ENCODE measurements around the gene HOXD4. TPM values are rescaled to one million over a fixed set of nuclear protein-coding genes. Genes with fewer than 3 reads are reported as not detected.

HOXD4 gene
- total and polyA plus RNA-seq, 2 experiments from 2014 or later: 1.4 to 2.5 TPM

DNA sequence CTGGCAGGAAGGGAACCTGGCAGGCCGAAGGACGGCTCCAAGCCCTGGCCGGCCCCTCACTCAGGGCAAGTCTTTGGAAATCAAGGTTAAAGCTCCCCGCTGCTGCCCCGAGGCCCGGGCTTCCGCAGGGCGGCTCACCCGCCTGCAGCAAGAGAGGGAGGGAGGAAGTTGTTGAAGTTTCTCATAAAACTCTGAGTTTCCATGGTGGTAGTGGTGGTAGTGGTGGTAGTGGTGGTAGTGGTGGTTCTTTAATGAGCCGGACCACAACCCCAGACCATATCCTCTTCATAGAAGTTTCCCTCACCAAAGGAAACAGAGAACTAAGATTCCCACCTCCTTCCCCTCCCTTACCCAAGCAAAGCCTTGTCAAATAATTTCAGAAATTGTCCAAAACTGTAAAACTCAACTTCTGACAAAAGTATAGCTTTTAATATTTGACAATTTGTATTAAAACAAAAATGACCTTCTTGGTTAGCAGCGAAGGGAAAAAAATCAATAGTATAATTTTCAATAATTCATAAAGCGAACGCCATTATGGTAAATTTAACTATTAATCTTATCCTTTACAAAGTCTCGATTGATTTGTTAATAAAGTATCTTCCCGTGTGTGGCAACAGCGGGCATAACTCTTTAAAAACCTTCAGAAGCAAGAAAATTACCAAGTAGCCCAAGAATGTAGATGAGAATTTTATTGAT, 36.3 kb upstream of the HOXD4 start:
- H3K27ac ChIP-seq: peak overlapping the region; percentile 88
- no peaks in the 10 kb centered on the region; the same call in 1 of the 2 replicates for H3K4me1 ChIP-seq (ENCODE audit: insufficient read depth)
- TF ChIP-seq EZH2phosphoT487 (IDR thresholded peaks at IDR 0.05; ENCODE audit: insufficient read depth, low read depth) (no peak), EZH2 (IDR thresholded peaks at IDR 0.05; ENCODE audit: insufficient read depth, poor library complexity, severe bottlenecking) (no peak)
- 50 to 57% methylated on average over 16 of the region's 16 CpGs for WGBS, 2 experiments (ENCODE audit: low coverage in 1 of 2, low lambda C conversion rate in 2 of 2, missing lambda C conversion rate in 2 of 2)
- H3K27me3 ChIP-seq (replicated peaks; ENCODE audit: insufficient read depth): no peaks in the 10 kb centered on the region
- H3K9ac ChIP-seq: peak overlapping the region; percentile 89
- peaks cover 13% of the 10 kb centered on the region for H3K36me3 ChIP-seq (ENCODE audit: low read depth)
- in situ Hi-C loops (cut with MboI): loop anchor here (25.0 kb wide), 1 partner anchor 1622 kb away; no protein-coding TSS in a partner anchor
- no peak overlapping the region for H2AFZ ChIP-seq
- peak; percentile 40 for DNase-seq
- H3K79me2 ChIP-seq (ENCODE audit: insufficient read depth): peaks cover 100% of the 10 kb centered on the region
- no peaks in the 10 kb centered on the region for H3K9me2 ChIP-seq (ENCODE audit: insufficient read depth)
- H3K9me3 ChIP-seq (ENCODE audit: low read depth): no peaks in the 10 kb centered on the region
- H3K4me3 ChIP-seq: peak overlapping the region; percentile 70
- peak overlapping the region; percentile 95 for H3K4me2 ChIP-seq (ENCODE audit: unreplicated experiment)
- H3F3A ChIP-seq (ENCODE audit: insufficient read depth): peaks cover 16% of the 10 kb centered on the region
- no peaks in the 10 kb centered on the region for H4K20me1 ChIP-seq (ENCODE audit: insufficient read depth)

GRCh38 chr2:176115883-176116813, 35.2 kb upstream of the HOXD4 start, which contains the start of gene HOXD10:
HOXD10 (plus strand) TSS chr2:176116778; CDS start chr2:176116834, 56 bp downstream.
- Histone ChIP-seq H3K4me3 (peak within 1 kb of the TSS; percentile 70), H3K4me2 (ENCODE audit: unreplicated experiment) (peak within 1 kb of the TSS; percentile 95), H3K9me2 (ENCODE audit: insufficient read depth) (no peaks in the 10 kb centered on the region), H4K20me1 (ENCODE audit: insufficient read depth) (no peaks in the 10 kb centered on the region), H3K36me3 (ENCODE audit: low read depth) (peaks cover 10% of the 10 kb centered on the region; the same call in 1 of the 2 replicates), H3K9me3 (ENCODE audit: low read depth) (no peaks in the 10 kb centered on the region), H3K27me3 (replicated peaks; ENCODE audit: insufficient read depth) (no peaks in the 10 kb centered on the region), H3K9ac (peak within 1 kb of the TSS; percentile 89), H3K79me2 (ENCODE audit: insufficient read depth) (peaks cover 100% of the 10 kb centered on the region), H3K27ac (peak within 1 kb of the TSS; percentile 88), H3K4me1 (ENCODE audit: insufficient read depth) (no peaks in the 10 kb centered on the region; the same call in 1 of the 2 replicates), H3F3A (ENCODE audit: insufficient read depth) (peaks cover 16% of the 10 kb centered on the region), H2AFZ (no peak within 1 kb of the TSS)
- peak; percentile 92 for DNase-seq
- in situ Hi-C loops (cut with MboI): loop anchor here (25.0 kb wide), 1 partner anchor 1621 kb away; no protein-coding TSS in a partner anchor
- TF ChIP-seq EZH2phosphoT487 (IDR thresholded peaks at IDR 0.05; ENCODE audit: insufficient read depth, low read depth): no peak
- TF ChIP-seq EZH2 (IDR thresholded peaks at IDR 0.05; ENCODE audit: insufficient read depth, poor library complexity, severe bottlenecking): no peak
- 45 to 50% methylated on average over 62 to 66 of the region's 66 CpGs for WGBS, 2 experiments (ENCODE audit: low coverage in 1 of 2, low lambda C conversion rate in 2 of 2, missing lambda C conversion rate in 2 of 2)

GRCh38 chr2:176117162-176117822, 34.1 kb upstream of the HOXD4 start:
- Histone ChIP-seq H4K20me1 (ENCODE audit: insufficient read depth) (no peaks in the 10 kb centered on the region), H3F3A (ENCODE audit: insufficient read depth) (peaks cover 16% of the 10 kb centered on the region), H3K9me3 (ENCODE audit: low read depth) (no peaks in the 10 kb centered on the region), H3K4me1 (ENCODE audit: insufficient read depth) (no peaks in the 10 kb centered on the region; the same call in 1 of the 2 replicates), H3K27me3 (replicated peaks; ENCODE audit: insufficient read depth) (no peaks in the 10 kb centered on the region), H3K4me2 (ENCODE audit: unreplicated experiment) (no peak overlapping the region), H3K36me3 (ENCODE audit: low read depth) (peaks cover 10% of the 10 kb centered on the region; the same call in 1 of the 2 replicates), H2AFZ (no peak overlapping the region), H3K27ac (peak overlapping the region; percentile 88), H3K9ac (no peak overlapping the region), H3K79me2 (ENCODE audit: insufficient read depth) (peaks cover 98% of the 10 kb centered on the region), H3K4me3 (no peak overlapping the region), H3K9me2 (ENCODE audit: insufficient read depth) (no peaks in the 10 kb centered on the region)
- 74 to 75% methylated on average over 31 to 40 of the region's 40 CpGs for WGBS, 2 experiments (ENCODE audit: low coverage in 1 of 2, low lambda C conversion rate in 2 of 2, missing lambda C conversion rate in 2 of 2)
- no peak for TF ChIP-seq EZH2phosphoT487 (IDR thresholded peaks at IDR 0.05; ENCODE audit: insufficient read depth, low read depth)
- TF ChIP-seq EZH2 (IDR thresholded peaks at IDR 0.05; ENCODE audit: insufficient read depth, poor library complexity, severe bottlenecking): no peak
- in situ Hi-C loops (cut with MboI): loop anchor here (25.0 kb wide), 1 partner anchor 1620 kb away; no protein-coding TSS in a partner anchor
- no peak for DNase-seq
